K562 (cell line): ENCODE results near the gene SLIT1. TPM values are rescaled to one million over a fixed set of nuclear protein-coding genes. Genes with fewer than 3 reads are reported as not detected.

Source experiments
- ATAC-seq: fragments of 200-7000 bp; cut with Tn5 transposase; 3 replicates; pipeline ENCODE4 v1.9.1; 2020; ENCODE audit warnings: moderate library complexity
- BruUV-seq: library from RNA; stranded (reverse); fragments of 400-500 nt; replicated peaks from 2 replicates; lab custom pipeline; 2021; lab: Mats Ljungman, UMichigan
- CTCF ChIA-PET: fragments of 300-600 bp; formaldehyde crosslinking; extraction: SDS; loops from one replicate; lab custom pipeline; 2021; ENCODE audit warnings: low intra/inter-chr PET ratio; lab: Yijun Ruan, JAX
- POLR2A ChIA-PET: fragments of 300-600, 350-650 bp; sonication (Branson Sonifier 250); formaldehyde crosslinking; extraction: SDS; loops from one replicate; lab custom pipeline; 2021; ENCODE audit warnings: antibody characterized with exemption, inconsistent platforms; lab: Yijun Ruan, JAX
- DNase-seq, 4 experiments: peaks; one replicate each; pipeline versions ENCODE4 v3.0.0 to v3.0.0-alpha.2; 2011 to 2018; ENCODE audit warnings: low spot score in 3 of 4, mixed read lengths in 3 of 4; ENCODE audit errors: extremely low read depth in 1 of 4
- FAIRE-seq: peaks from 2 replicates; lab custom pipeline; 2011; peaks lifted over from hg19 to GRCh38; lab: Jason Lieb, UNC
- H2AFZ ChIP-seq: 2 replicates; pipeline ENCODE4 v1.6.0; 2011; ENCODE audit warnings: low read depth, low read length, control low read depth, inconsistent platforms
- H3K27ac ChIP-seq: fragments of 200-600 bp; 3 replicates; pipeline ENCODE4 v1.8.0; 2011; ENCODE audit warnings: low read depth, mild to moderate bottlenecking, control low read depth, inconsistent platforms, low read length, moderate library complexity, mixed read lengths; ENCODE audit errors: extremely low read depth
- H3K27me3 ChIP-seq, 2 experiments: fragments of 300-600 bp in 1 of 2; 2 replicates in 1 of 2; 3 replicates in 1 of 2; pipeline versions ENCODE4 v1.6.0 to v1.8.0; 2011; ENCODE audit warnings: inconsistent platforms in 2 of 2, low read length in 2 of 2, mild to moderate bottlenecking in 1 of 2, mixed read lengths in 1 of 2, moderate library complexity in 1 of 2; ENCODE audit not compliant: control insufficient read depth in 2 of 2, insufficient read depth in 2 of 2
- H3K36me3 ChIP-seq: fragments of 300-600 bp; 3 replicates; pipeline ENCODE4 v1.8.0; 2011; ENCODE audit warnings: mild to moderate bottlenecking, low read length, inconsistent platforms; ENCODE audit not compliant: control insufficient read depth, insufficient read depth
- H3K4me1 ChIP-seq, 2 experiments: fragments of 200-600 bp in 1 of 2; replicated peaks in 1 of 2; 2 replicates in 1 of 2; 3 replicates in 1 of 2; pipeline versions ENCODE4 v1.5.1 to v1.8.0; 2011; ENCODE audit warnings: inconsistent platforms in 2 of 2, low read length in 2 of 2, mild to moderate bottlenecking in 1 of 2, mixed read lengths in 1 of 2, moderate library complexity in 1 of 2; ENCODE audit not compliant: control insufficient read depth in 2 of 2, insufficient read depth in 2 of 2
- H3K4me2 ChIP-seq: 2 replicates; pipeline ENCODE4 v1.6.1; 2011; ENCODE audit warnings: low read length, control low read depth, inconsistent platforms, mixed read lengths; ENCODE audit not compliant: insufficient read depth
- H3K4me3 ChIP-seq: fragments of 200-600 bp; sonication (generic), shearing (Covaris generic); 2 replicates; pipeline ENCODE4 v1.5.1; 2016; ENCODE audit warnings: control low read depth, inconsistent platforms
- H3K79me2 ChIP-seq: fragments of 200-600 bp; 3 replicates; pipeline ENCODE4 v1.8.0; 2011; ENCODE audit warnings: low read length, inconsistent platforms; ENCODE audit not compliant: control insufficient read depth, insufficient read depth
- H3K9ac ChIP-seq, 2 experiments: 2 replicates each; pipeline versions ENCODE4 v1.6.0 to v1.6.1; 2011; ENCODE audit warnings: low read depth in 2 of 2, low read length in 2 of 2, control low read depth in 1 of 2, inconsistent platforms in 1 of 2, mild to moderate bottlenecking in 1 of 2, mixed read lengths in 1 of 2; ENCODE audit not compliant: insufficient read depth in 1 of 2
- H3K9me1 ChIP-seq: one replicate; pipeline ENCODE4 v1.6.0; 2011; ENCODE audit warnings: inconsistent platforms, mild to moderate bottlenecking, low read length, moderate library complexity; ENCODE audit not compliant: control insufficient read depth, insufficient read depth
- H3K9me3 ChIP-seq: replicated peaks from 2 replicates; pipeline ENCODE4 v1.5.1; 2011; ENCODE audit warnings: low read depth, low read length, inconsistent platforms; ENCODE audit not compliant: control insufficient read depth, insufficient read depth
- H4K20me1 ChIP-seq: replicated peaks from 2 replicates; pipeline ENCODE4 v1.6.1; 2011; ENCODE audit warnings: low read length, inconsistent platforms, mixed read lengths; ENCODE audit not compliant: control insufficient read depth, insufficient read depth
- EP400 ChIP-seq: fragments of 450-650 bp; IDR thresholded peaks from 2 replicates; pipeline ENCODE4 v1.6.1; 2017; ENCODE audit warnings: antibody characterized with exemption, mild to moderate bottlenecking, moderate library complexity
- SIX5 ChIP-seq, 2 experiments: IDR thresholded peaks; 2 replicates each; pipeline ENCODE4 v1.6.1; 2011; ENCODE audit warnings: low read length in 2 of 2, borderline replicate concordance in 1 of 2, low read depth in 1 of 2, mild to moderate bottlenecking in 1 of 2, moderate library complexity in 1 of 2; ENCODE audit not compliant: insufficient read depth in 1 of 2
- SMARCA4 ChIP-seq: fragments of 450-650 bp; IDR thresholded peaks from 2 replicates; pipeline ENCODE4 v1.6.1; 2016
- SRSF1 ChIP-seq: fragments of 200-400 bp; formaldehyde crosslinking; IDR thresholded peaks from 2 replicates; pipeline ENCODE4 v1.6.1; 2017; ENCODE audit warnings: mild to moderate bottlenecking, low read depth, low read length, moderate library complexity
- ZFP36 ChIP-seq: fragments of 150-350 bp; IDR thresholded peaks from 2 replicates; pipeline ENCODE4 v1.6.1; 2018; ENCODE audit warnings: low read length, low read depth; ENCODE audit not compliant: partially characterized antibody
- WGBS: fragments of 100-300 bp; shearing (Covaris generic); methylation state at CpG from one replicate; pipeline ENCODE4 v1.1.6; 2016; ENCODE audit warnings: low coverage, mixed read lengths; ENCODE audit not compliant: insufficient coverage; ENCODE audit errors: missing lambda C conversion rate; 5-methylcytosine and 5-hydroxymethylcytosine counted together
- in situ Hi-C: fragments of 300-500 bp; cut with MboI; formaldehyde crosslinking; loops from 4 replicates; pipeline ENCODE4 v1.15.0; 2018; ENCODE audit warnings: inconsistent platforms, mixed read lengths
- intact Hi-C: fragments of 100-400 bp; cut with micrococcal nuclease; formaldehyde crosslinking; loops from 2 replicates; pipeline ENCODE4 v1.14.2; 2022
- polyA plus RNA-seq, 8 experiments: library from polyadenylated mRNA; depleted of rRNA in 4 of 8; stranded (reverse) in 5 of 8; unstranded in 3 of 8; fragments of >200 nt; fragmentation: Nextera tagmentation in 2 of 8; fragmentation: Illumina TruSeq in 1 of 8; extraction: Ambion mirVana in 2 of 8; extraction: Trizol in 1 of 8; gene quantifications; 2 replicates each; pipeline versions ENCODE4 v1.2.1 to v1.2.3, GENCODE V29; 2011 to 2014; ENCODE audit warnings: inconsistent platforms in 1 of 8, missing spikeins in 1 of 8
- total RNA-seq, 7 experiments: library from RNA; depleted of rRNA in 6 of 7; stranded (reverse); fragments of >200 nt in 6 of 7; fragmentation: Illumina TruSeq in 2 of 7; extraction: Trizol in 2 of 7; gene quantifications; 2 replicates each; pipeline versions ENCODE4 v1.2.1 to v1.2.3, GENCODE V29; 2011 to 2021; ENCODE audit warnings: low replicate concordance in 1 of 7
- TF ChIP-seq, protein P1 (sequence below): fragments of 450-650 bp; IDR thresholded peaks from 2 replicates; pipeline ENCODE4 v1.6.1; 2017; ENCODE audit warnings: mild to moderate bottlenecking, moderate library complexity
- TF ChIP-seq, protein P2 (sequence below): fragments of 250-450 bp; sonication (Bioruptor Pico); IDR thresholded peaks from 2 replicates; pipeline ENCODE4 v1.6.1; 2021; ENCODE audit warnings: mild to moderate bottlenecking

Gene SLIT1
- total and polyA plus RNA-seq, 9 of the 15 experiments (the other 6 are each of a cell fraction or from before 2014, with no cell fraction given): 0.01 to 0.11 (median 0.04) TPM; not detected in 3

DNA sequence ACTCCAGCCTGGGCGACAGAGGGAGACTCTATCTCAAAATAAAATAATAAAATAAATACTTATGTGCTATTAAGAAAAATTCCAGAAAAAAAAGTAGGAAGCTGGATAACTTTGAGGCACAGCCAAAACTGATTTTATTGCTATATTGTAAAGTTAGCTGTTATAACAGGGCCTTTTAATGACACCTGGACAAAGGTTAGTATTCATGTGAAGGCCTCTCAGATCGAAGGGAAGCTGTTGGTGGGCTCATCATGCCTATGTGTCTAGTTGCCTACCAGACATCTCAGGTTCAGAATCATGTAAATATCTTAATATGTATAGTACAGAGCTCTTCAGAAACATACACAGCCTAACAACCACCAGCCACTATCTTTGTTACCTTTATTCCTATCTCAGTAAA is 210.6 kb downstream of the SLIT1 start:
- ChIA-PET POLR2A (interaction anchor here (0.6 to 1.6 kb wide), 4 partner anchors 9 to 211 kb away, joined by 3 to 4 read pairs (median 3); no protein-coding TSS in a partner anchor), CTCF (no interaction called here)
- Histone ChIP-seq H3K4me3 (no peak overlapping the region), H3K79me2 (no peaks in the 10 kb centered on the region), H3K4me2 (no peak overlapping the region), H3K9me3 (no peaks in the 10 kb centered on the region), H3K9ac (no peak overlapping the region), H3K27me3 (no peaks in the 10 kb centered on the region), H2AFZ (no peak overlapping the region), H3K36me3 (no peaks in the 10 kb centered on the region), H3K27ac (no peak overlapping the region), H4K20me1 (no peaks in the 10 kb centered on the region), H3K9me1 (no peaks in the 10 kb centered on the region), H3K4me1 (no peaks in the 10 kb centered on the region; a peak in 2 of 5 replicates)
- ATAC-seq (no peak), DNase-seq (no peak), FAIRE-seq (no peak)
- WGBS: 82% methylated on average over 2 of the region's 2 CpGs
- TF ChIP-seq, protein P1, sequence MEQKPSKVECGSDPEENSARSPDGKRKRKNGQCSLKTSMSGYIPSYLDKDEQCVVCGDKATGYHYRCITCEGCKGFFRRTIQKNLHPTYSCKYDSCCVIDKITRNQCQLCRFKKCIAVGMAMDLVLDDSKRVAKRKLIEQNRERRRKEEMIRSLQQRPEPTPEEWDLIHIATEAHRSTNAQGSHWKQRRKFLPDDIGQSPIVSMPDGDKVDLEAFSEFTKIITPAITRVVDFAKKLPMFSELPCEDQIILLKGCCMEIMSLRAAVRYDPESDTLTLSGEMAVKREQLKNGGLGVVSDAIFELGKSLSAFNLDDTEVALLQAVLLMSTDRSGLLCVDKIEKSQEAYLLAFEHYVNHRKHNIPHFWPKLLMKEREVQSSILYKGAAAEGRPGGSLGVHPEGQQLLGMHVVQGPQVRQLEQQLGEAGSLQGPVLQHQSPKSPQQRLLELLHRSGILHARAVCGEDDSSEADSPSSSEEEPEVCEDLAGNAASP: no peak
- no peak for TF ChIP-seq SMARCA4
- TF ChIP-seq SIX5 (IDR thresholded peaks at IDR 0.05; ENCODE audit: borderline replicate concordance in 1 of 2, insufficient read depth in 1 of 2, low read depth in 1 of 2, low read length in 2 of 2): no peak
- no peak for TF ChIP-seq EP400
- no peak for TF ChIP-seq ZFP36
- TF ChIP-seq, protein P2, sequence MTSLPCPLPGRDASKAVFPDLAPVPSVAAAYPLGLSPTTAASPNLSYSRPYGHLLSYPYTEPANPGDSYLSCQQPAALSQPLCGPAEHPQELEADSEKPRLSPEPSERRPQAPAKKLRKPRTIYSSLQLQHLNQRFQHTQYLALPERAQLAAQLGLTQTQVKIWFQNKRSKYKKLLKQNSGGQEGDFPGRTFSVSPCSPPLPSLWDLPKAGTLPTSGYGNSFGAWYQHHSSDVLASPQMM (CRISPR knock-in tag): no peak
- no peak for TF ChIP-seq SRSF1
- BruUV-seq: no TSS peak
- intact Hi-C loops (no loop called here), in situ Hi-C loops (no loop called here)
